HepG2 (cell line): ENCODE results near the gene EID3. TPM values are rescaled to one million over a fixed set of nuclear protein-coding genes. Genes with fewer than 3 reads are reported as not detected.

Experiments
- CHD4 ChIP-seq: fragments of 200-600 bp; sonication (generic); IDR thresholded peaks from 2 replicates; pipeline ENCODE4 v1.7.0; 2017; ENCODE audit warnings: mild to moderate bottlenecking, low read length, borderline replicate concordance
- FOXK1 ChIP-seq: sonication (generic); formaldehyde crosslinking; IDR thresholded peaks from 2 replicates; pipeline ENCODE4 v1.4.0; 2020; ENCODE audit warnings: low read depth, missing genetic modification reagents, borderline replicate concordance
- ZBTB26 ChIP-seq: IDR thresholded peaks from 2 replicates; pipeline ENCODE4 v1.6.1; 2016; ENCODE audit warnings: missing compliant biosample characterization, missing genetic modification reagents, borderline replicate concordance
- ZNF160 ChIP-seq: sonication (generic); formaldehyde crosslinking; IDR thresholded peaks from 2 replicates; pipeline ENCODE4 v1.8.0; 2022; ENCODE audit warnings: mild to moderate bottlenecking, inconsistent platforms, missing genetic modification reagents
- ZNF260 ChIP-seq: sonication (generic); formaldehyde crosslinking; IDR thresholded peaks from 2 replicates; pipeline ENCODE4 v1.4.0; 2020; ENCODE audit warnings: missing genetic modification reagents, low read depth, mild to moderate bottlenecking, borderline replicate concordance
- ZNF562 ChIP-seq: sonication (generic); formaldehyde crosslinking; IDR thresholded peaks from 2 replicates; pipeline ENCODE4 v1.8.0; 2022; ENCODE audit warnings: missing genetic modification reagents, borderline replicate concordance
- ZNF672 ChIP-seq: sonication (generic); formaldehyde crosslinking; IDR thresholded peaks from 2 replicates; pipeline ENCODE4 v1.8.1; 2022; ENCODE audit warnings: missing genetic modification reagents
- polyA plus RNA-seq, 8 experiments: library from polyadenylated mRNA; depleted of rRNA in 3 of 8; stranded (reverse) in 7 of 8; unstranded in 1 of 8; fragments of >200 nt; fragmentation: Illumina TruSeq in 4 of 8; extraction: Trizol in 4 of 8; gene quantifications; 2 replicates each; pipeline versions ENCODE4 v1.2.1 to v1.2.3, GENCODE V29; 2011 to 2016; ENCODE audit warnings: low read depth in 4 of 8, missing spikeins in 1 of 8, mixed read lengths in 1 of 8; ENCODE audit not compliant: insufficient read depth in 1 of 8
- total RNA-seq, 5 experiments: library from RNA; depleted of rRNA; stranded (reverse); fragments of >200 nt; fragmentation: Illumina TruSeq; extraction: Trizol; gene quantifications; 2 replicates each; pipeline ENCODE4 v1.2.3, GENCODE V29; 2016; ENCODE audit warnings: low read depth in 1 of 5
- TF ChIP-seq, protein P1 (sequence below): sonication (generic); formaldehyde crosslinking; IDR thresholded peaks from 2 replicates; pipeline ENCODE4 v1.5.0; 2020; ENCODE audit warnings: mild to moderate bottlenecking, missing genetic modification reagents, borderline replicate concordance
- TF ChIP-seq, protein P2 (sequence below): sonication (generic); formaldehyde crosslinking; IDR thresholded peaks from 2 replicates; pipeline ENCODE4 v1.5.1; 2020; ENCODE audit warnings: missing genetic modification reagents, mild to moderate bottlenecking, borderline replicate concordance
- TF ChIP-seq, protein P3 (sequence below): sonication (generic); formaldehyde crosslinking; conservative IDR thresholded peaks from 2 replicates; pipeline ENCODE4 v1.4.0; 2020; ENCODE audit warnings: missing genetic modification reagents
- TF ChIP-seq, protein P4 (sequence below): sonication (generic); formaldehyde crosslinking; IDR thresholded peaks from 2 replicates; pipeline ENCODE4 v1.5.0; 2020; ENCODE audit warnings: mild to moderate bottlenecking, missing genetic modification reagents, borderline replicate concordance
- TF ChIP-seq, protein P5 (sequence below): sonication (generic); formaldehyde crosslinking; IDR thresholded peaks from 2 replicates; pipeline ENCODE4 v1.4.0; 2020; ENCODE audit warnings: missing genetic modification reagents, borderline replicate concordance

Gene EID3
- total and polyA plus RNA-seq, 2 of the 13 experiments (the other 11 are each of a cell fraction or from before 2014, with no cell fraction given) = 0.38 to 4.5 TPM

DNA sequence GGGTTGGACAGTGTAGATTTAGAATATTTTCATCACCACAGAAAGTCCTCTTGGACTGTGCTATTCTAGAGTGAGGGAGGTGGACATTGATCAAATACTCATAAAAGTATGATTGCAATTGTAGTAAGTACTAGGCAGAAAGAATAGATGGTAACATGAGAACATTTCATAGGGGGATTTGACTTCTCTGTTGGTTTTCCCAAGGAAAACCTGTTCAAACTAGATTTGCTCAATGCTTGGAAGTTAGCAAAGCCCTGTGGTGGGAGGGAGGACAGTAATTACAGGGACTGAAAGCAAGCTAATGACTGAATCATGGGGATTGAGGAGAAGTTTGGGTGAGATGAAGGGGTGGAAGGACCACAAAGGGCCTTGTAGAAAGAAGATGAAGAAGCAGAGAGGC, 24.4 kb upstream of the EID3 start (continued):
- TF ChIP-seq ZBTB26 (CRISPR knock-in tag) (no peak), ZNF160 (CRISPR knock-in tag) (no peak), FOXK1 (CRISPR knock-in tag) (no peak), ZNF260 (CRISPR knock-in tag) (no peak), ZNF672 (CRISPR knock-in tag) (no peak), ZNF562 (CRISPR knock-in tag) (no peak), CHD4 (no peak)
- TF ChIP-seq, protein P1, sequence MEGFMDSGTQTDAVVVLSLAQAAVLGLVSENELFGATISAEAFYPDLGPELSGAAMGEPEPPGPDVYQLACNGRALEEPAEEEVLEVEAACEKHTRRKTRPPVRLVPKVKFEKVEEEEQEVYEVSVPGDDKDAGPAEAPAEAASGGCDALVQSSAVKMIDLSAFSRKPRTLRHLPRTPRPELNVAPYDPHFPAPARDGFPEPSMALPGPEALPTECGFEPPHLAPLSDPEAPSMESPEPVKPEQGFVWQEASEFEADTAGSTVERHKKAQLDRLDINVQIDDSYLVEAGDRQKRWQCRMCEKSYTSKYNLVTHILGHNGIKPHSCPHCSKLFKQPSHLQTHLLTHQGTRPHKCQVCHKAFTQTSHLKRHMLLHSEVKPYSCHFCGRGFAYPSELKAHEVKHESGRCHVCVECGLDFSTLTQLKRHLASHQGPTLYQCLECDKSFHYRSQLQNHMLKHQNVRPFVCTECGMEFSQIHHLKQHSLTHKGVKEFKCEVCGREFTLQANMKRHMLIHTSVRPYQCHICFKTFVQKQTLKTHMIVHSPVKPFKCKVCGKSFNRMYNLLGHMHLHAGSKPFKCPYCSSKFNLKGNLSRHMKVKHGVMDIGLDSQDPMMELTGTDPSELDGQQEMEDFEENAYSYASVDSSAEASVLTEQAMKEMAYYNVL (CRISPR knock-in tag) = no peak
- TF ChIP-seq, protein P2, sequence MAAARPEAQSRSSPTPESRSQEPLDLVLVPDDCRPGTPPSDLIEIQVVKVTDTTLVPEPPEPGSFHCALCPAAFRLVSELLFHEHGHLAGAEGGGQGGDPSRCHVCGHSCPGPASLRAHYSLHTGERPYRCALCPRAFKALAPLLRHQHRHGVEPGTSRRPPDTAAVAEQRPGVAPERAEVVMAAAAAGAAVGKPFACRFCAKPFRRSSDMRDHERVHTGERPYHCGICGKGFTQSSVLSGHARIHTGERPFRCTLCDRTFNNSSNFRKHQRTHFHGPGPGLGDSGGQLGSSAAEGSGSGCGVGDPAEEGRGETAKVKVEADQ (CRISPR knock-in tag) = no peak
- TF ChIP-seq, protein P3, sequence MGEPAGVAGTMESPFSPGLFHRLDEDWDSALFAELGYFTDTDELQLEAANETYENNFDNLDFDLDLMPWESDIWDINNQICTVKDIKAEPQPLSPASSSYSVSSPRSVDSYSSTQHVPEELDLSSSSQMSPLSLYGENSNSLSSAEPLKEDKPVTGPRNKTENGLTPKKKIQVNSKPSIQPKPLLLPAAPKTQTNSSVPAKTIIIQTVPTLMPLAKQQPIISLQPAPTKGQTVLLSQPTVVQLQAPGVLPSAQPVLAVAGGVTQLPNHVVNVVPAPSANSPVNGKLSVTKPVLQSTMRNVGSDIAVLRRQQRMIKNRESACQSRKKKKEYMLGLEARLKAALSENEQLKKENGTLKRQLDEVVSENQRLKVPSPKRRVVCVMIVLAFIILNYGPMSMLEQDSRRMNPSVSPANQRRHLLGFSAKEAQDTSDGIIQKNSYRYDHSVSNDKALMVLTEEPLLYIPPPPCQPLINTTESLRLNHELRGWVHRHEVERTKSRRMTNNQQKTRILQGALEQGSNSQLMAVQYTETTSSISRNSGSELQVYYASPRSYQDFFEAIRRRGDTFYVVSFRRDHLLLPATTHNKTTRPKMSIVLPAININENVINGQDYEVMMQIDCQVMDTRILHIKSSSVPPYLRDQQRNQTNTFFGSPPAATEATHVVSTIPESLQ (CRISPR knock-in tag) = no peak
- TF ChIP-seq, protein P4, sequence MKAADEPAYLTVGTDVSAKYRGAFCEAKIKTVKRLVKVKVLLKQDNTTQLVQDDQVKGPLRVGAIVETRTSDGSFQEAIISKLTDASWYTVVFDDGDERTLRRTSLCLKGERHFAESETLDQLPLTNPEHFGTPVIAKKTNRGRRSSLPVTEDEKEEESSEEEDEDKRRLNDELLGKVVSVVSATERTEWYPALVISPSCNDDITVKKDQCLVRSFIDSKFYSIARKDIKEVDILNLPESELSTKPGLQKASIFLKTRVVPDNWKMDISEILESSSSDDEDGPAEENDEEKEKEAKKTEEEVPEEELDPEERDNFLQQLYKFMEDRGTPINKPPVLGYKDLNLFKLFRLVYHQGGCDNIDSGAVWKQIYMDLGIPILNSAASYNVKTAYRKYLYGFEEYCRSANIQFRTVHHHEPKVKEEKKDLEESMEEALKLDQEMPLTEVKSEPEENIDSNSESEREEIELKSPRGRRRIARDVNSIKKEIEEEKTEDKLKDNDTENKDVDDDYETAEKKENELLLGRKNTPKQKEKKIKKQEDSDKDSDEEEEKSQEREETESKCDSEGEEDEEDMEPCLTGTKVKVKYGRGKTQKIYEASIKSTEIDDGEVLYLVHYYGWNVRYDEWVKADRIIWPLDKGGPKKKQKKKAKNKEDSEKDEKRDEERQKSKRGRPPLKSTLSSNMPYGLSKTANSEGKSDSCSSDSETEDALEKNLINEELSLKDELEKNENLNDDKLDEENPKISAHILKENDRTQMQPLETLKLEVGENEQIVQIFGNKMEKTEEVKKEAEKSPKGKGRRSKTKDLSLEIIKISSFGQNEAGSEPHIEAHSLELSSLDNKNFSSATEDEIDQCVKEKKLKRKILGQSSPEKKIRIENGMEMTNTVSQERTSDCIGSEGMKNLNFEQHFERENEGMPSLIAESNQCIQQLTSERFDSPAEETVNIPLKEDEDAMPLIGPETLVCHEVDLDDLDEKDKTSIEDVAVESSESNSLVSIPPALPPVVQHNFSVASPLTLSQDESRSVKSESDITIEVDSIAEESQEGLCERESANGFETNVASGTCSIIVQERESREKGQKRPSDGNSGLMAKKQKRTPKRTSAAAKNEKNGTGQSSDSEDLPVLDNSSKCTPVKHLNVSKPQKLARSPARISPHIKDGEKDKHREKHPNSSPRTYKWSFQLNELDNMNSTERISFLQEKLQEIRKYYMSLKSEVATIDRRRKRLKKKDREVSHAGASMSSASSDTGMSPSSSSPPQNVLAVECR = no peak
- TF ChIP-seq, protein P5, sequence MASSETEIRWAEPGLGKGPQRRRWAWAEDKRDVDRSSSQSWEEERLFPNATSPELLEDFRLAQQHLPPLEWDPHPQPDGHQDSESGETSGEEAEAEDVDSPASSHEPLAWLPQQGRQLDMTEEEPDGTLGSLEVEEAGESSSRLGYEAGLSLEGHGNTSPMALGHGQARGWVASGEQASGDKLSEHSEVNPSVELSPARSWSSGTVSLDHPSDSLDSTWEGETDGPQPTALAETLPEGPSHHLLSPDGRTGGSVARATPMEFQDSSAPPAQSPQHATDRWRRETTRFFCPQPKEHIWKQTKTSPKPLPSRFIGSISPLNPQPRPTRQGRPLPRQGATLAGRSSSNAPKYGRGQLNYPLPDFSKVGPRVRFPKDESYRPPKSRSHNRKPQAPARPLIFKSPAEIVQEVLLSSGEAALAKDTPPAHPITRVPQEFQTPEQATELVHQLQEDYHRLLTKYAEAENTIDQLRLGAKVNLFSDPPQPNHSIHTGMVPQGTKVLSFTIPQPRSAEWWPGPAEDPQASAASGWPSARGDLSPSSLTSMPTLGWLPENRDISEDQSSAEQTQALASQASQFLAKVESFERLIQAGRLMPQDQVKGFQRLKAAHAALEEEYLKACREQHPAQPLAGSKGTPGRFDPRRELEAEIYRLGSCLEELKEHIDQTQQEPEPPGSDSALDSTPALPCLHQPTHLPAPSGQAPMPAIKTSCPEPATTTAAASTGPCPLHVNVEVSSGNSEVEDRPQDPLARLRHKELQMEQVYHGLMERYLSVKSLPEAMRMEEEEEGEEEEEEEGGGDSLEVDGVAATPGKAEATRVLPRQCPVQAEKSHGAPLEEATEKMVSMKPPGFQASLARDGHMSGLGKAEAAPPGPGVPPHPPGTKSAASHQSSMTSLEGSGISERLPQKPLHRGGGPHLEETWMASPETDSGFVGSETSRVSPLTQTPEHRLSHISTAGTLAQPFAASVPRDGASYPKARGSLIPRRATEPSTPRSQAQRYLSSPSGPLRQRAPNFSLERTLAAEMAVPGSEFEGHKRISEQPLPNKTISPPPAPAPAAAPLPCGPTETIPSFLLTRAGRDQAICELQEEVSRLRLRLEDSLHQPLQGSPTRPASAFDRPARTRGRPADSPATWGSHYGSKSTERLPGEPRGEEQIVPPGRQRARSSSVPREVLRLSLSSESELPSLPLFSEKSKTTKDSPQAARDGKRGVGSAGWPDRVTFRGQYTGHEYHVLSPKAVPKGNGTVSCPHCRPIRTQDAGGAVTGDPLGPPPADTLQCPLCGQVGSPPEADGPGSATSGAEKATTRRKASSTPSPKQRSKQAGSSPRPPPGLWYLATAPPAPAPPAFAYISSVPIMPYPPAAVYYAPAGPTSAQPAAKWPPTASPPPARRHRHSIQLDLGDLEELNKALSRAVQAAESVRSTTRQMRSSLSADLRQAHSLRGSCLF (CRISPR knock-in tag) = no peak
- TF ChIP-seq, all 625 proteins: peak for 0
